GM13977 (cell line): ENCODE results near the gene JADE1.

Experiments
- DNase-seq: peaks from one replicate; pipeline ENCODE4 v3.0.0; 2012; ENCODE audit warnings: low spot score
- in situ Hi-C: fragments of 300-500 bp; cut with MboI; formaldehyde crosslinking; loops from one replicate; pipeline ENCODE4 v1.12.0; 2022; ENCODE audit warnings: low sequenced_read_pairs, low pct_unique_long_range_greater_than_20kb, mixed read lengths, inconsistent platforms; ENCODE audit not compliant: unreplicated experiment
- TF ChIP-seq, protein P1 (sequence below): IDR thresholded peaks from 2 replicates; pipeline ENCODE4 v1.5.1; 2012; ENCODE audit warnings: mild to moderate bottlenecking, control low read depth; ENCODE audit not compliant: insufficient read depth; ENCODE audit errors: extremely low read depth, missing control alignments

Gene JADE1

DNA sequence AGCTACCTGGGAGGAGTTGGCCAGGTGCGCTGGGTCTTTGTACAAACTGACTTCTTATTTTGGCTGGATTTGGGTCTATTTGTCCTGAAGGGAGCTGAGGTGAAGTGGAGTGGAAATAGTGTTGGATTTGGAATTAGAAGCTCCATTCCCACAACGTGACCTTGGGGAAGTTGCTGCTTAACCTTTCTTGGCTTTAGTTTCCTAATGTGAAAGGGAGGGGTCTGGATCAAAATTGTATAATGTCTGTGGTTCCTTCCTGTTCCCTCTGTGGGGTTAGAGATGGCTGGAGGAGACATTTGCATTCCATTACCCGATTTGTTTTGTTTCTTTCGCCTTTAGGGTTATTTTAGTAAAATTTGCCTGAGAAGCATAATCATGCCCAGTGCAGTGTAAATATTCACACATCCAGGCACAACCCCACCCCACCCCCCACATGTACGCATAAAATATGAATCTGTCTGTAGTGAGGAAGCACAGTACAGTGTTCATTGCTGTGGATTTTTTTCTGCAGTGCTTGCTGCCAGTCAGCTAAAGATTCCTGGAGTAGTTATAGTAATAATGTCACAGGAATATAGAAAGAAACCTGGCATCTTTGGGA, 21.5 kb downstream of the JADE1 start:
- DNase-seq, result no peak
- in situ Hi-C loops, result no loop called here
- TF ChIP-seq, protein P1, sequence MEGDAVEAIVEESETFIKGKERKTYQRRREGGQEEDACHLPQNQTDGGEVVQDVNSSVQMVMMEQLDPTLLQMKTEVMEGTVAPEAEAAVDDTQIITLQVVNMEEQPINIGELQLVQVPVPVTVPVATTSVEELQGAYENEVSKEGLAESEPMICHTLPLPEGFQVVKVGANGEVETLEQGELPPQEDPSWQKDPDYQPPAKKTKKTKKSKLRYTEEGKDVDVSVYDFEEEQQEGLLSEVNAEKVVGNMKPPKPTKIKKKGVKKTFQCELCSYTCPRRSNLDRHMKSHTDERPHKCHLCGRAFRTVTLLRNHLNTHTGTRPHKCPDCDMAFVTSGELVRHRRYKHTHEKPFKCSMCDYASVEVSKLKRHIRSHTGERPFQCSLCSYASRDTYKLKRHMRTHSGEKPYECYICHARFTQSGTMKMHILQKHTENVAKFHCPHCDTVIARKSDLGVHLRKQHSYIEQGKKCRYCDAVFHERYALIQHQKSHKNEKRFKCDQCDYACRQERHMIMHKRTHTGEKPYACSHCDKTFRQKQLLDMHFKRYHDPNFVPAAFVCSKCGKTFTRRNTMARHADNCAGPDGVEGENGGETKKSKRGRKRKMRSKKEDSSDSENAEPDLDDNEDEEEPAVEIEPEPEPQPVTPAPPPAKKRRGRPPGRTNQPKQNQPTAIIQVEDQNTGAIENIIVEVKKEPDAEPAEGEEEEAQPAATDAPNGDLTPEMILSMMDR, result no peak

DNA sequence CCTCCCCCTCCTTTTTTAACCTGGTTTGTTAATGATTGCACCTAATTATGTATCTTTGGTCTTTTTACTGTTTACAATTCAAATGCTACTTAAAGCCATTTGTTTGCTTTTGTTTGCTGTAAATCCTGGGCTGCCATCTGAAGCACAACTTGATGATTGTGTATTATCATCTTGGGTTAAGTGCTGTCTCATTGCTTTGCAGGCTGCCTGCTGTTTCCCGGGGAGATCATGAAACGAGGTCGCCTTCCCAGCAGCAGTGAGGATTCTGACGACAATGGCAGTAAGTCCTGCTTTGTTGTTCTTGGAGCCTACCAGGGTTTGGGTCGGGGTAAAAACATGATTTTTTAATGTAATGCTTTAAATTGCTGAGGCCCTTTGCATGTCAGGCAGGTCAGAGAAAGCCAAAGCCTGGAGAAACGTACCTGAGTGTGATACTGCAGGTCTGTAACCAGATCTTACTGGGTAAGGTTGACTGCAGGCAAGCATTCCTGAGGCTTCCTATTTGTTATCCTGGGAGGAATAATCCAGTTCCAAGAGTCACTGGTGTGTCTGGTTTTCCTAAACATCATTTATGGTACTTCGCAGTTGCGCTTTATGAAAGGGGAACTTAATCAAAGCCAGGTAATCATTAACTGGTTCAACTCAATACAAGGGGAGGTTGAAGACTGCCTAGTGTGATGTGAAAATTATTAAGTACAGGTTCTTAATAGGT, 22.2 kb downstream of the JADE1 start:
- in situ Hi-C loops, result no loop called here
- DNase-seq, result no peak
- TF ChIP-seq, protein P1, result no peak

DNA sequence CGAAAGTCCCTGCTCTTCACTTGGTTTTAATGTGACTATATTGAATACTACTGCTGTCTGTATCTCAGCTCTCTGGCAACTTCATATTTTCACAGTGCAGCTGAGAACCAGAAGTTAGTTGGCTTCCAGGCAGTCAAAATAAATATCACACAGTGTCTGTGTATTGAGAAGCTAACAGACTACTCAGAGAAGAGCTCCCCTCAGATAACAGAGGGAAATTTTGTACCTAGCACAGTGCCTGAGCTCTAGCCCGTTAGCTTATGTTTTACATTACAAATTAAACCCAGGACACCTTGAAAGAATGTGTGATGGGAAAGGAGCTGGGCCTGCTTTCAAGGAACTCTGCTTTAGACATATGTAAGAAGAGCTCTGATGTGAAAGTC, 22.7 kb downstream of the JADE1 start:
- in situ Hi-C loops, result no loop called here
- TF ChIP-seq, protein P1, result no peak
- DNase-seq, result no peak

DNA sequence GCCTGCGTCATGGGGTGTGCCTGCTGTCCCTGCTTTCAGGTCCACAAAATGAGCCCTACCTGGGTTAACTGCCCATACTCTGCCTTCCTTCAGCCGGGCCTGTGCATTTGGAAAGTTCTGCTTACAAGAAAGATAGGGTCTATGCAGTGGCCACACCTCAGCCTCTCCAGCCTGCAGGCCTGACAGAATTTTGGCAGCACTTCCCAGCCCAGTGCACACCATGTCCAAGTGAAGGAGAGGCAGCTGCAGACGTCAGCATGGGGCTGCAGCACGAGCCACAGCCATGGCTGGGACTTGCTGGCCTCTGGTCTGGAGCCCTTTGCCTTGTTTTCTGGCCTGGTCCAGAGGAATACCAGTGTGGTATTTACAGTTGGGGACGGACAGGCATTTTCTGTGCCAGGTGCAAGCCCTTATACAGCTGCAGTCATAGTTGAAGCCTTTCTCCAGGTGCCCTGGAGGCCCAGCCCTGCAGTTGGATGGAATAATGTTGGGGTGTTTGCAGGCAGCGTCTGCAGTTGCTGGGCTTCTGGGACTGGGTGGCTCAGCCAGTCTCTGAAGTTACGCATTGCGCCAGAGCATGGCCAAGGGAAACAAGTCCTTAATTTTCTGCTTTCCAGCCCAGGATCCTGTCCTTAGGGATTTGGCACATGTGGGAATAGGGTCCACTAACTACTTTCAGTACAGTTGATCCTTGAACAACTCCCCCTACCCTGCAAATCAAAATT, 26.2 kb downstream of the JADE1 start:
- in situ Hi-C loops, result no loop called here
- TF ChIP-seq, protein P1, result no peak
- no peak for DNase-seq

DNA sequence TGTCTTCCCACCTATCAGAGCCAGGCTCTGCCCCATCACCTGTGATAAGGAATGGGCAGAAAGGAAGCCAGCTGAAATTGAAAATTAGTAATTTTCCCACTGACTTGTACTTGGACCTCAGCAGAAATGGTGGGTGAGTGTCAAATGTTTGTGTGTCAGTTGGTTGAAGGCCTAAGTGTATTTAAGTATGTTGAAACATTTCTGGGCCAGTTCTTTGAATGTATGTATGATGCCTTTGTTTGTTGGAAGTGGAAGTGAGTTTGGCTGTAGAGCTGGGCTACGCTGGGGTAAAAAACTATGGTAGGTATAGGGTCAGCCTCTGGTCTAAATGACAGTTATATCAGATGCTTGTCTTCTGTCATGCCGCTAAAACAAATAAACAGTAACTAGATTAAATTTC, 27.7 kb downstream of the JADE1 start:
- DNase-seq, result no peak
- TF ChIP-seq, protein P1, result no peak
- in situ Hi-C loops, result no loop called here

DNA sequence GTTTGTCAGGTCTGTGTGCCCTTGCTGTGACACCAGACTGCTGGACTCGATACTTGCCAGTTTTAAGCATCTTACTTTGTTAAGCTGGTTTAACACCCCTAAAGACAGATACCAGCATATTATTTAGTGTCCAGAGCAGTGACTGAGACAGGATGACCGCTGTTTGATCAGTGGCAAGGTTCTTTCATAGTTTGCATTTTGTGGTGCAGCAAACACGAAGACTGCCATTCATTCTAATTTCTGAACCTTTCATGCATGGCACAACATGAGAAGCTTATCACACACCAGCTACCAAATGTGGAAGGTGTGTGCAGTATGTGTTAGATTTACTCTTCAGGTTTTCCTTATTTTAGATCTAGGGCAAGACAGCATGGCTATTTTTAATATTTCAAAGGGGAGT, 28.2 kb downstream of the JADE1 start:
- in situ Hi-C loops, result no loop called here
- TF ChIP-seq, protein P1, result no peak
- no peak for DNase-seq
